Activated CD4-positive, alpha-beta T cell treated with anti-CD3 and anti-CD28 coated beads for 24 hours (primary cell): Measurements from ENCODE around the gene ARIH2.

Experiments
- DNase-seq, 2 donors: peaks; one replicate each; pipeline ENCODE4 v3.0.0-alpha.2; 2020; ENCODE audit warnings: low read depth in 2 of 2

ARIH2 gene

GRCh38 chr3:48929358-48930035 lies 10.9 kb downstream of the ARIH2 start:
- DNase-seq, result no peak

GRCh38 chr3:48930590-48930989 lies 11.9 kb downstream of the ARIH2 start:
- DNase-seq, result no peak

GRCh38 chr3:48931944-48932580 lies 13.4 kb downstream of the ARIH2 start:
- no peak for DNase-seq

- DNase-seq, result no peak
Observed at GRCh38 chr3:48934333-48934991, 15.8 kb downstream of the ARIH2 start.

GRCh38 chr3:48935530-48935929 lies 16.9 kb downstream of the ARIH2 start:
- no peak for DNase-seq

GRCh38 chr3:48938156-48938555 lies 19.5 kb downstream of the ARIH2 start:
- DNase-seq, result no peak

GRCh38 chr3:48938689-48939088 lies 20.0 kb downstream of the ARIH2 start:
- no peak for DNase-seq

- no peak for DNase-seq
Observed at GRCh38 chr3:48945432-48945831, 26.8 kb downstream of the ARIH2 start.

- DNase-seq, result no peak
Observed at GRCh38 chr3:48945891-48946549, 27.4 kb downstream of the ARIH2 start.

- DNase-seq, result no peak
Observed at GRCh38 chr3:48949376-48949717, 30.7 kb downstream of the ARIH2 start.

GRCh38 chr3:48950051-48950450 lies 31.4 kb downstream of the ARIH2 start:
- DNase-seq, result no peak

- DNase-seq, result no peak
Observed at GRCh38 chr3:48951764-48952163, 33.1 kb downstream of the ARIH2 start.

GRCh38 chr3:48952510-48953118 lies 34.0 kb downstream of the ARIH2 start:
- DNase-seq, result peak in 1 of 2 donors; percentile 17

- DNase-seq, result no peak
Observed at GRCh38 chr3:48957006-48957705, 38.5 kb downstream of the ARIH2 start.

- no peak for DNase-seq
Observed at GRCh38 chr3:48960841-48961413, 42.3 kb downstream of the ARIH2 start.

- no peak for DNase-seq
Observed at GRCh38 chr3:48962340-48962739, 43.7 kb downstream of the ARIH2 start.

GRCh38 chr3:48962939-48963338 lies 44.3 kb downstream of the ARIH2 start:
- no peak for DNase-seq

GRCh38 chr3:48963591-48963990 lies 44.9 kb downstream of the ARIH2 start:
- no peak for DNase-seq

- DNase-seq, result no peak
Observed at GRCh38 chr3:48966367-48966766, 47.7 kb downstream of the ARIH2 start.

GRCh38 chr3:48966876-48967361 lies 48.3 kb downstream of the ARIH2 start:
- peak; percentile 18 to 33 for DNase-seq

- no peak for DNase-seq
Observed at GRCh38 chr3:48970586-48970985, 51.9 kb downstream of the ARIH2 start.
